ENCODE data around the gene IPO9.
"Not testable (repeated sequence)": the region's sequence is repeated elsewhere in the genome, so short reads cannot be mapped to it uniquely, and the experiment has no call there.

IPO9 gene

DNA sequence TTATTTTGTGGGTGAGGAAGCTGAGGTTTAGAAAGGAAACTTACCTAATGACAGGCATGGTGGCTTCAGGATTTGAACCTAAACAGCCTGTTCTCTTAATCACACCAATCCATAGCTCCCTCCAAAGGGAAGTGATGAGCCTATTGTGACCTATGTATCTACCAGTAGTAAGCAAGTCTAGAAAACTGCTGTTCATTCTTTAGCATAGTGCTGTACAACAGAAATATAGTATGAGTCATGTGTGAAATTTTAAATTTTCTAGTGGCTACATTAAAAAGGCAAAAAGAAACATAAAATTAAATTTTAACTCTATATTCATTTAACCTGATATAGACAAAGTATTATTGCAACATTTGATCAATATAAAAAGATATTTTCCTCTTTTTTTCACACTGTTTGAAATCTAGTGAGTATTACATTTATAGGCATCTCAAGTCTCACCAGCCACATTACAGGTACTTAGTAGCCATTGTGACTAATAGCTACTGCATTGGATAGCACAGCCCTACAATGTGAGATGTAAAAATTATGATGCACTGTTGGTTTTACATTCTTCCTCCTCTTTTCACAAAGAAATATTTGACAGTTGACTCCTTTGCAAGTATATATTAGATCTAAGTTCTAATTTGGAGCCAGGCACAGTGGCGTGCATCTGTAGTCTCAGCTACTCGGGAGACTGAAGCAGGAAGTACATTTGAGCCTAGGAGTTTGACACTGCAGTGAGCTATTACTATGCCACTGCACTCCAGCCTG is 16.6 kb downstream of the IPO9 start:
- in situ Hi-C loops (cut with MboI; ENCODE audit: low sequenced_read_pairs): no loop called here

GRCh38 chr1:201847150-201847549 is 18.2 kb downstream of the IPO9 start:
- in situ Hi-C loops (cut with MboI; ENCODE audit: low sequenced_read_pairs): no loop called here

DNA sequence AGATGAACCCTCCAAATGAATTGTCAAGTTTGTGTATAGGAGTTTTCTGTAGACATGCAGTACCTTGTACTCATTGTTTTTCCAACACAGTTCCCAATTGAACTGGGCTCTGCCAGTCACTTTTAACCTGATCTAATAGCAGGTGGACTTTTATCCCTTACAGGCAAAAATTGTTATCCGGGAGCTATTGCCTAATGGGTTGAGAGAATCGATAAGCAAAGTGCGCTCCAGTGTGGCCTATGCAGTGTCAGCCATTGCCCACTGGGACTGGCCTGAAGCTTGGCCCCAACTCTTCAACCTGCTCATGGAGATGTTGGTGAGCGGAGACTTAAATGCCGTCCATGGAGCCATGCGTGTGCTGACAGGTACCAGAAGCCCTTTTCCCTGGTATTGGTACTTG is 19.3 kb downstream of the IPO9 start:
- in situ Hi-C loops (cut with MboI; ENCODE audit: low sequenced_read_pairs): no loop called here

DNA sequence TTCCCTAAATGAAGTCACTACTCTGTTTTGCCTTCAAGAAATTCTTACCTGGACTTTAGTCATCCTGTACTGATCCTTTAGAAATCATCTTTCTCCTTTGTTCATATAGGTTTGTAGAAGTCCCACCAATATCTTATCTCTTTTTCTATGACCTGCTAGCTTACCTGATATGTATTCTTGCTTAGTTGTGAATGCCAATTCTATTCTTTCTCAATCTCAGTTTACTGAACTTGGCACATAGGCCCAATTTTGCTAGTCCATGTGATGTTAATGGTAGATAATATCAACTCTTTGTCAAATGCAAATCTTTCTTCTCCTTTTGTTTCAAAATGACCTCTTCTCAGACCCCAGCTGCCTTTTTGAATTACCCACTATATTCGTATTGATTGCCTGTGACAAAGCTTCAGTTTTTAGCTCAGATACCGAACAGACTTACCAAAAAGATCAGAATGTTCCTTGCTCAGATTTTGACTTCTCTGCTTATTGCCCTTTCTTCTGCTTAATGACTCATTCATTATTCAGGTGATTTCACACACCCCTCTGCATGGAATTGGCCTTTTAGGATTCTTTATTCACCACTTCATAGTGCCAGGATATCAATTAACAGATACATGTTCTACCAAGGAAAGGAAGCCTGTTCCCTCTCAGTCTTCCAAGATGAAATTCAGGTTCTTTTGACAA is 20.6 kb downstream of the IPO9 start:
- in situ Hi-C loops (cut with MboI; ENCODE audit: low sequenced_read_pairs): no loop called here

GRCh38 chr1:201850053-201850397 is 21.1 kb downstream of the IPO9 start:
- in situ Hi-C loops (cut with MboI; ENCODE audit: low sequenced_read_pairs): no loop called here

DNA sequence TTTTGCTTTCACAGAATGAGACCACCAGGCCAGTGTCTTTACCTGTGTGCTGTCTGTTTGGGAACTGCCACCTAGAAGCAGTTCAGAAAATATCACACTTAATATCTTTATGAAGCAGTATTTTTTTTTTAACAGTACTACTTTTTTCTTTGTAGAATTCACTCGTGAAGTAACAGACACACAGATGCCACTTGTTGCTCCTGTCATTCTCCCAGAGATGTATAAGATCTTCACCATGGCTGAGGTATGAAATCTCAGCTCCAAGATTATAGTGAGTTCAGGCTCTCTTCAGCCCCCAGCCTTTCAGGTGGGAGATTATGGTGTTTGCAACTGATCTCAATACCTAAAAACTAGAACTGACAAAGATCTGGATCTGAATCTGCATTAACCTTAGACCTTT is 23.0 kb downstream of the IPO9 start:
- in situ Hi-C loops (cut with MboI; ENCODE audit: low sequenced_read_pairs): no loop called here

DNA sequence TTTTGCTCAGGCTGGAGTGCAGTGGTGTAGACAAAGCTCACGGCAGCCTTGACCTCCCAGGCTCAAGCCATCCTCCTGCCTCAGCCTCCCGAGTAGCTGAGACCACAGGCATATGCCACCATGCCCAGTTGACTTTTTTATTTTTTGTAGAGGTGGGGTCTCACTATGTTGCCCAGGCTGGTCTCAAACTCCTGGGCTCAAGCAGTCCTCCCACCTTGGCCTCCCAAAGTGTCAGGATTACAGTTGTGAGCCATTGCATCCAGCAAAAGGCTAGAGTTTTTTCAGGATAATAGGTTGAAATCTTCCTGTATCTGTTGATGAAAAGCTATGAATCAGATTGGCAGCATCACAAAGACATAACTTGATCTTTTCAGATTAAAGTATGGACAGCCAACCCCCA is 27.8 kb downstream of the IPO9 start:
- in situ Hi-C loops (cut with MboI; ENCODE audit: low sequenced_read_pairs): not testable (repeated sequence)

DNA sequence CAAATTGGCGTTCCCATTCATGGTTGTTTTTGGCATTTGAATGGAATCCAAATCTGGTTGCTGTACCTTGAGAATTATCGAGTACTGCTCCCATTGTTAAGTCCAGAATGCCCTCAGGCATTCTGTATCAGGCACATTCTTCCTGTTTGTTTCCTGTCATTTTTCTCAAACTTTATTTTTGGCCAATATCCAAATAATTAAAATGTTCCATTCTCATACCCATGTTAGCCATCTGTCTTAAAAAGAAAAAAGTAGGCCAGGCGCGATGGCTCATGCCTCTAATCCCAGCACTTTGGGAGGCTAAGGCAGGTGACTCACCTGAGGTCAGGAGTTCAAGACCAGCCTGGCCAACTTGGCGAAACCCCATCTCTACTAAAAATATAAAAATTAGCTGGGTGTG is 30.5 kb downstream of the IPO9 start:
- in situ Hi-C loops (cut with MboI; ENCODE audit: low sequenced_read_pairs): no loop called here

- in situ Hi-C loops (cut with MboI; ENCODE audit: low sequenced_read_pairs): no loop called here
Measured at GRCh38 chr1:201861448-201861847, 32.5 kb downstream of the IPO9 start.

DNA sequence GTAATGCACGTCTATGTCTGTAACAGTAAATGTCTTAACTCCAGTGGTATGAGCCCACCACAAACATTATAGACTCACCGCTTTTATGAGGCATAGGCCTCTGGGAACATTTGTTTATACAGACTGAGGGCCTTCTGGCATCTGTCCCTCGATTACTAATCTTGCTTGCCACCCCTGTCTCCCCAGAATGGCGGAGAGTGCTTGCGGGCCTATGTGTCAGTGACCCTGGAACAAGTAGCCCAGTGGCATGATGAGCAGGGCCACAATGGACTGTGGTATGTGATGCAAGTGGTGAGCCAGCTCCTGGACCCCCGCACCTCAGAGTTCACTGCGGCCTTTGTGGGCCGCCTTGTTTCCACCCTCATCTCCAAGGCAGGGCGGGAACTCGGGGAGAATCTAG is 41.4 kb downstream of the IPO9 start:
- in situ Hi-C loops (cut with MboI; ENCODE audit: low sequenced_read_pairs): no loop called here

DNA sequence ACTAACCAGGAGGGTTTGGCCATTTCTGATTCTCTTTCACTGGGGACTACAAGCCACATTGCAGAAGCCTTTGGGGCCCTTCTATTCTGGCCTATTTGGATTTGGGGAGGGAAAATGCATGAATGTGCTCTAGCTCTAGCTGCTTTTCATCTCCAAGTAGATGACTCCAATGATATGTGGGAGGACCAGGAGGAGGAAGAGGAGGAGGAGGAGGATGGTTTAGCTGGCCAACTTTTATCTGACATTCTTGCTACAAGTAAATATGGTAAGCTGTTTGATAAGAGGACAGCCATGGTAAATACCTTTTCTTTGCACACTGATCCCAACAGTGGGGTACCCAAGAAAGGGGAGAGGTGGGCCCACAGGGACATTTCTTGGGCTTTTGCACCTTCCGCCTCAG is 45.7 kb downstream of the IPO9 start:
- in situ Hi-C loops (cut with MboI; ENCODE audit: low sequenced_read_pairs): loop anchor here (25.0 kb wide), 1 partner anchor 238 kb away; the partner anchor contains the start of gene GPR37L1

- in situ Hi-C loops (cut with MboI; ENCODE audit: low sequenced_read_pairs): loop anchor here (25.0 kb wide), 1 partner anchor 236 kb away; the partner anchor contains the start of gene GPR37L1
Measured at GRCh38 chr1:201876148-201876818, 47.3 kb downstream of the IPO9 start.

- in situ Hi-C loops (cut with MboI; ENCODE audit: low sequenced_read_pairs): loop anchor here (25.0 kb wide), 1 partner anchor 234 kb away; the partner anchor contains the start of gene GPR37L1
Measured at GRCh38 chr1:201877877-201878401, 49.0 kb downstream of the IPO9 start.

DNA sequence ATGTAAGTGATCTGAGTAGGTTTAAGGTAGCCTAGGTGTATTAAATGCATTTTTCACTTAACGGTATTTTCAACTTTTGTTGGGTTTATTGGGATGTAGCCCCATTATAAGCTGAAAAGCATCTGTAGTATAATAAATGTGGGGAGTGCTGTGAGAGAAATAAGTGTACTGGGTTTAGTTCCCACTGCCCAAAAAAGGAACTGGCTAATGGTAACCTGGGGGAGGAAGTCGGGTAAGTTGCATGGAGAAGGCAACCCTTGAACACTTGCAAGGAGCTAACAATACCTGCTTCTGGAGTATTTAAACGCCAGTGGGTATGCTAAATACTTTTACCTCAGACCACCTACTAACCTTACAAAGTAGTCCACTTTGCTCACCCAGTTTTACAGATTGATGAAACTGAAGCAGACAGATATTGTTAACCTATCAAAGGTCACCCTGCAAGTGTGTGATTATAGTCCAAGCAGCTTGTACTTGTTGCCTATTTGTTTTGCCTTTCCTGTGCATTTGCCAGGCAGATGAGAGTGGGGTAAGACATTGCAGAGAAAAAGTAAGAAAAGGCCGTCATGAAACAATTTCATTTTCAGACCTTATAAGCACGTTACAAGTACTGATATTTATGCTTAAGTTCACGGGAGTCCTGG is 52.1 kb downstream of the IPO9 start:
- in situ Hi-C loops (cut with MboI; ENCODE audit: low sequenced_read_pairs): loop anchor here (10.0 to 25.0 kb wide), 2 partner anchors 94 to 231 kb away; partner anchors contain the start of gene GPR37L1

DNA sequence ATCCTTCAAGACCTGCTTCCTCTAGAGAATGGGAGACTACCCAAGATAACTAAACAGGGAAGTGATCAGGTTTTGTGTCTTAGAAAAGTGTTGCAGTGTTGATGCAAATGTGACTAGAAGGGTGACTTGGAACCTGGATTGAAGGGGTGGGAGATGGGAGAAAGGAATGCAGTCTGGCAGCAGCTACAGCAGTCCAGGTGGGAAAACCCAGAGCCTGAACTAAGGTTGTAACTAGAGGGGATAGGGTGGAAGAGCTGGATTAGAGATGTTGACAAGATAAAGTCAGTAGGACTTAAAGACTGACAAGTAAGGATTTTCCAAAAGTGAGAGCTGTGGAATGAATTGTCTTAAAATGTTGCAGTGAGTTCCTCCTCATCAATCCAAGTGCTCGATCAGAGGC is 52.7 kb downstream of the IPO9 start:
- in situ Hi-C loops (cut with MboI; ENCODE audit: low sequenced_read_pairs): loop anchor here (10.0 to 25.0 kb wide), 2 partner anchors 93 to 231 kb away; partner anchors contain the start of gene GPR37L1

DNA sequence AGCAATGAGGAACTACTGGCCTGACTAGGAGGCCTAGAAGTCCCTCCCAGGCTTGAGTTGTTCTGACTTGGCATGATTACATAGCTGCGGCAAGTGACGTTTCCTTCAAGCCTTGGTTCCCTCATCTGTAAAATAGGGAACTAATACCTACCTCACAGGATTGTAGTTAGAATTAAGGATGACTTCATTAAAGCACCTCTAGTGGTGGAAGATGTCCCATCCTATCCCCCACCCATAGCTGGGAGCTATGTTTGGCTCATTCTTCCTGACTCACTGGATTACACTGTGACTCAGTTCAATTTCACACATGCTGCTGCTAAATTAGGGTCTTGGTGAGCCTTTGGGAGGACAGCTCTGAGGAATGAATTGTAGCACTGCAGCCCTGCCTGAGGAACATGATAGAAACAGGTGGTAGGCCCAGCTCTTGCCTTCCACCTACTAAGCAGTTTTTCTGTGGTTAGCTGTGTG is 53.7 kb downstream of the IPO9 start:
- in situ Hi-C loops (cut with MboI; ENCODE audit: low sequenced_read_pairs): loop anchor here (10.0 to 25.0 kb wide), 2 partner anchors 92 to 230 kb away; partner anchors contain the start of gene GPR37L1

- in situ Hi-C loops (cut with MboI; ENCODE audit: low sequenced_read_pairs): loop anchor here (10.0 to 25.0 kb wide), 2 partner anchors 92 to 229 kb away; partner anchors contain the start of gene GPR37L1
Measured at GRCh38 chr1:201883266-201883665, 54.3 kb downstream of the IPO9 start.

DNA sequence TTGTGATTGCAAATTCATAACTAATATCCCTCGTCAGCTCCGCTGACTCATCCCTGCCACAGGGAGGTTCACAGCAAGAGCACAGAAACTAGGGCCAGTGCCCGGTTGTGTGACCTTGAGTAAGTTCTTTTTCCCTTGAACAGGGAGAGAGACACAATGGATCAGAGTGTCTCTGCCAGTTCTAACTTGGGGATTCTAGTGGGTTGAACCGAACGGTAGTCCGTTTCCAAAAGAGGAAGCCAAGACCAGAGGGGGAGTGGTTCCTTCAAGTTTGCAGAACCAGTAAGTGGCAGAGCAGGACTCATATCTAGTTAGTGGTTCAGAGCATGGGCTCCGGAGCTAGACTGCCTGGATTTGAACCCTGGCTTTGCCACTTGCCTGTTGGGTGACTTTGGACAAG is 54.8 kb downstream of the IPO9 start:
- in situ Hi-C loops (cut with MboI; ENCODE audit: low sequenced_read_pairs): loop anchor here (10.0 to 25.0 kb wide), 2 partner anchors 91 to 229 kb away; partner anchors contain the start of gene GPR37L1

- in situ Hi-C loops (cut with MboI; ENCODE audit: low sequenced_read_pairs): loop anchor here (10.0 to 25.0 kb wide), 2 partner anchors 90 to 228 kb away; partner anchors contain the start of gene GPR37L1
Measured at GRCh38 chr1:201884425-201884824, 55.5 kb downstream of the IPO9 start.

GRCh38 chr1:201885531-201886075 is 56.6 kb downstream of the IPO9 start:
- in situ Hi-C loops (cut with MboI; ENCODE audit: low sequenced_read_pairs): loop anchor here (10.0 to 25.0 kb wide), 2 partner anchors 89 to 227 kb away; partner anchors contain the start of gene GPR37L1
